Tibial nerve (tissue), 4 donors: ENCODE results near the gene PIK3CB.

Source experiments
- CTCF ChIP-seq, 5 experiments: fragments of 200-600 bp in 3 of 5; fragments of 450-650 bp in 2 of 5; sonication (generic) in 3 of 5; IDR thresholded peaks; one replicate each; pipeline ENCODE4 v1.5.1; 2016 to 2019; ENCODE audit warnings: antibody characterized with exemption in 5 of 5, mild to moderate bottlenecking in 3 of 5, moderate library complexity in 2 of 5
- EP300 ChIP-seq, 2 donors: sonication (generic); formaldehyde crosslinking; IDR thresholded peaks; one replicate each; pipeline ENCODE4 v1.6.1; 2017; ENCODE audit warnings: antibody characterized with exemption in 2 of 2, mild to moderate bottlenecking in 1 of 2

GRCh38 chr3:138834596-138835396 is at the start of gene PIK3CB:
- TF ChIP-seq CTCF (IDR thresholded peaks at IDR 0.05), result peak in 2 of 5 experiments; percentile 6 to 44
- TF ChIP-seq EP300 (IDR thresholded peaks at IDR 0.05), result peak in 1 of 2 donors; percentile 80
